ENCODE data around the gene BROX. TPM values are rescaled to one million over a fixed set of nuclear protein-coding genes. Genes with fewer than 3 reads are reported as not detected.
"Not testable (repeated sequence)": the region's sequence is repeated elsewhere in the genome, so short reads cannot be mapped to it uniquely, and the experiment has no call there.

BROX gene
- total RNA-seq, 1 donor from 2014 or later, result 21.9 TPM

DNA sequence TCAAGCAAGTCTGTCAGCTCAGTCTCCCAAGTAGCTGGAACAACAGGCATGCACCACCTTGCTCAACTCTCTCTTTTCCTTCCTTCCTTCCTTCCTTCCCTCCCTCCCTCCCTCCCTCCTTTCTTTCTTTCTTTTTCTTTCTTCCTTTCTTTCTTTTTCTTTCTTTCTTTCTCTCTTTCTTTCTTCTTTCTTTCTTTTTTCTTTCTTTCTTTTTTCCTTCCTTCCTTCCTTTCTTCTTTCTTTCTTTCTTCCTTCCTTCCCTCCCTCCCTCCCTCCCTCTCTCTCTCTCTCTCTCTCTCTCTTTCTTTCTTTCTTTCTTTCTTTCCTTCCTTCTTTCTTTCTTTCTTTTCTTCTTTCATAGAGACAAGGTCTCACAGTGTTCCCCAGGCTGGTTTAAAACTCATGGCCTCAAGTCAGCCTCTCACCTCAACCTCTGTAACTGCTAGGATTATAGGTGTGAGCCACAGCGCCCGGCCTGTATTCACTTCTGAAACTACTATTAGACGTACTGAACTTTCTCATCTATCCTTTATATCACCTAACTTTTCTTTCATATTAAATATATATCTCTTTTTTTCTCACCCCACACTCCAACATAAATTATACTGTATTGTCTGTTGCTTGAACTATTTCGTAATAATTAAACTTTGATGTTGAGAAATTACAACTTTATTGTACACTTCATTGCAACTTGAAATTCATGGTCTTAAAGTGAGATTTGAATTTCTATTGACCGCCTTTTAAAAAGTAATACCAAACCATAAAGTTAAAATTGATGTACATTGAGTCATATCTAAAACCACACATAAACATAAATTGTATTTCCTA, 29.5 kb downstream of the BROX start:
- not testable (repeated sequence) for H3K4me1 ChIP-seq (ENCODE audit: control insufficient read depth in 3 of 3, insufficient read depth in 3 of 3, low read length in 3 of 3); H3K36me3 ChIP-seq (ENCODE audit: control insufficient read depth in 3 of 3, insufficient read depth in 3 of 3, low read length in 3 of 3); H3K27ac ChIP-seq (ENCODE audit: low read depth, low read length)

DNA sequence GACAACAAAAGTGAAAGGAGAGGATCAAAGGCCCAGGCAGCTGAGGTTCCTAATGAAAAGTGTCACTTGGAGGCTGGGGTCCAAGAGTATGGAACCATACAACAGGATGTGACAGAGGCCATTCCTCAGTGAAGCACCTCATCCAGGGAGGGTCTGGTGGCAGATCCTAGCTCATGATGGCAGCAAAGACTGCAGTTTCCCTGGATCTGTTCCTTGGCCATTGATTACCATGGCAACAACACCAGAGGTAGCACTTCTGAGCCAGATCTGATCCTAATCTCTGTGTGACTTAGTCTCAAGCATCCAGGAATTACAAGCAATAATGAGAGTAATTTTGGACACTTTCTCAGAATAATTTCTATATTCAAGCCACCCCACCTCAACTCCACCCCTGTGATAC, 37.6 kb downstream of the BROX start:
- Histone ChIP-seq H3K9ac (ENCODE audit: low read depth in 1 of 3, low read length in 3 of 3) (no peak overlapping the region), H3K9me3 (ENCODE audit: control insufficient read depth in 3 of 3, low read length in 3 of 3) (no peaks in the 10 kb centered on the region), H3K36me3 (ENCODE audit: control insufficient read depth in 3 of 3, insufficient read depth in 3 of 3, low read length in 3 of 3) (no peaks in the 10 kb centered on the region), H3K27ac (ENCODE audit: low read depth, low read length) (no peak overlapping the region), H3K4me3 (ENCODE audit: low read length in 3 of 3) (no peak overlapping the region), H3K27me3 (ENCODE audit: control insufficient read depth in 3 of 3, insufficient read depth in 3 of 3, low read length in 3 of 3) (no peaks in the 10 kb centered on the region), H3K4me1 (ENCODE audit: control insufficient read depth in 3 of 3, insufficient read depth in 3 of 3, low read length in 3 of 3) (no peaks in the 10 kb centered on the region)

More for the DNA sequence above, 29.5 kb downstream of the BROX start:
- H3K4me3 ChIP-seq (ENCODE audit: low read length in 3 of 3); H3K9me3 ChIP-seq (ENCODE audit: control insufficient read depth in 3 of 3, low read length in 3 of 3); H3K27me3 ChIP-seq (ENCODE audit: control insufficient read depth in 3 of 3, insufficient read depth in 3 of 3, low read length in 3 of 3); H3K9ac ChIP-seq (ENCODE audit: low read depth in 1 of 3, low read length in 3 of 3): not testable (repeated sequence)

DNA sequence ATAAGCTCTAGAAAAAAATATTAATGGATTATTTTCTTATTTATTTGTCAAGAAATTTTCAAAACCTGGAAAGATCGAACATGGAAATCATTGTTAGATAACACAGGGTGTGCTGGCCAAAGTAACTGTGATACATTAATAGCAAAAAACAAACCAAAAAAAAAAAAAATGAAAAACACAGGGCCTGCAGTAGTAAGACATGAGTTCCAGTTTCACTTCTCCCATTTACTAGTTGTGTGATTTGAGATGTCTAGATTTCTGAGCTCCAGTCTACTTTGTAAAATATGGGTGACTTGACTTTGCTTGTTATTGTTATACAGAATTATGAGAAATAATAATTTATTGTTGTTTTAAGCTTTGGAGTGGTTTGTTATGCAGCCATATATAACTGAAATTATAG, 38.3 kb downstream of the BROX start:
- Histone ChIP-seq H3K27ac (ENCODE audit: low read depth, low read length) (no peak overlapping the region), H3K36me3 (ENCODE audit: control insufficient read depth in 3 of 3, insufficient read depth in 3 of 3, low read length in 3 of 3) (no peaks in the 10 kb centered on the region), H3K9me3 (ENCODE audit: control insufficient read depth in 3 of 3, low read length in 3 of 3) (no peaks in the 10 kb centered on the region), H3K4me1 (ENCODE audit: control insufficient read depth in 3 of 3, insufficient read depth in 3 of 3, low read length in 3 of 3) (no peaks in the 10 kb centered on the region), H3K27me3 (ENCODE audit: control insufficient read depth in 3 of 3, insufficient read depth in 3 of 3, low read length in 3 of 3) (no peaks in the 10 kb centered on the region), H3K9ac (ENCODE audit: low read depth in 1 of 3, low read length in 3 of 3) (no peak overlapping the region), H3K4me3 (ENCODE audit: low read length in 3 of 3) (no peak overlapping the region)

DNA sequence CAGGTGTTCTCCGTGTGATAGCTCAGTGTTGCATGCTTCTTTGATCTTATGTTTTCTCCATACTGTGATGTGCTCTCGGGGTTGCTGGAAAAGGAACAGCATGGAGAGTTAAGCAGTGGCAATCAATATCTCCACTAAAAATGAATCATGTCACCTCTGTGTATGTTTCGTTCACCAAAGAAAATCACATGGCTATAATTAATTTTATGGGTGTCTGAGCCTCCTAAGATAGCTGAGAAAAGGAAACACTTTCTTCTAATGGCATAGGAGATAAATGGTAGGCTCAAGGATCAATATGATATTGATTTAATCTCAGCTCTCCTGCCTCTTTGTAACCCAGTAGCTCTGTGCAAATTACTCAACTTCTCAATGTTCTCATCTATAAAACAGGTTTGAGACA, 38.9 kb downstream of the BROX start:
- Histone ChIP-seq H3K27me3 (ENCODE audit: control insufficient read depth in 3 of 3, insufficient read depth in 3 of 3, low read length in 3 of 3) (no peaks in the 10 kb centered on the region), H3K9me3 (ENCODE audit: control insufficient read depth in 3 of 3, low read length in 3 of 3) (no peaks in the 10 kb centered on the region), H3K4me1 (ENCODE audit: control insufficient read depth in 3 of 3, insufficient read depth in 3 of 3, low read length in 3 of 3) (no peaks in the 10 kb centered on the region), H3K9ac (ENCODE audit: low read depth in 1 of 3, low read length in 3 of 3) (no peak overlapping the region), H3K27ac (ENCODE audit: low read depth, low read length) (no peak overlapping the region), H3K36me3 (ENCODE audit: control insufficient read depth in 3 of 3, insufficient read depth in 3 of 3, low read length in 3 of 3) (no peaks in the 10 kb centered on the region), H3K4me3 (ENCODE audit: low read length in 3 of 3) (no peak overlapping the region)

DNA sequence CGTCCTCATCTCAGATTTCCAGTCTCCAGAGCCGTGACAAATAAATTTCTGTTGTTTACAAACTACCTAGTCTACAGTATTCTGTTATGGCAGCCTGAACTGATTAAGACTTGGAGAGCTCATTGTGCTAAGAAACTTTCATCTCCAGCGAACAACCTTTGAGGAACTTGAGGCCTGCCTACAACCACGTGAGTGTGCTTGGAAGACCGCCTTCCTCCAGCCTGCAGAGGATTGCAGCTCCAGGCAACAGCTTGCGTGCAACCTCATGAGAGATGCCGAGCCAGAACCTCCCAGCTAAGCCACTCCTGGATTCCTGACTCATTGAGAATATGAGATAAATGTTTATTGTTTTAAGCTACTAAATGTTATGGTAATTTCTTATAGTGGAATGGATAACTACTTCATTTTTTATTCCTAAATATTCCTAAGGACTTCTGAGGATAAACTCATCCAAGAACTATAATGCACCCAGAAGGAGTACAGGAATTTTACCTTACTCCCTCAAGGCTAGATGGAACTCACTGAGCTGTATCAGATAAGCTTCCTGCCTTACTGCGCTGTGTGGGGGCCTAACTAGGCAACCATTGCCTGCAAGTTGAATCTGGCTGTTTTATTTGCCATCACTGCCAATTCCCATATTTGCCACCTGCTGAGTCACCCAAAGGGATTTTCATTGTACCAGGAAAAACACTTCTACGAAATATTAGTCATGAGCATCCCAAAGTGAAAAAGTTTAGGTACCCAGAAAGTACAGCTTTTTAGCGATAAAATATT, 42.2 kb downstream of the BROX start:
- Histone ChIP-seq H3K27ac (ENCODE audit: low read depth, low read length) (no peak overlapping the region), H3K4me3 (ENCODE audit: low read length in 3 of 3) (no peak overlapping the region)

DNA sequence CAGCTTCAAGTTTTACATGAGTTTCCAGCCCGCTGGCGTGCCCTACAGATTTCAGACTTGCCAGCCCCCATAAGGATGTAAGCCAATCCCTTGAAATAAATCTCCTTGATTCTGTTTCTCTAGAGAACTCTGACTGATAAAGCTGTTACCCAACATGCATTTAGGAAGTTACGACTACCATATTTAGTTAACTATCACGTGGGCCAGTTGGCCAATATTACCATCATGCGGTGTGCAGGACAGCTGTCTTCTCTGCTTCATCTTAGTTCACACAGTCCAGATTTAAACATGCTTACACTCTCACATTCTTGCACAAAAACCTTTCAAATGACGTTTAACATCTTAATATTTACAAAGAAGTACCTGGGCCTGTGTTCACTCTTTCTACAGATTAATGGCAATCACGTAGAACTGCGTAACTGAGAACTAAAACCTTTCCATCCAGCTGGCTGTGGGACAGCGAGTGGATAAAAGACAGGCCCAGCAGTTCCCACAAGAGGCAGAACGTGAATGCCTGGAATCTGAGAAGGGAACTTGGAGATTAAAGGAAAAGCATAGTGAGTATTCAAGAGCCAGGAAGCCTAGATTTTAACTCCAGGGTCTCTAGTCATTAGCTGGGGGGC, 45.4 kb downstream of the BROX start:
- Histone ChIP-seq H3K4me1 (ENCODE audit: control insufficient read depth in 3 of 3, insufficient read depth in 3 of 3, low read length in 3 of 3) (peaks cover 0 to 4% (median 0%) of the 10 kb centered on the region in 3 donors), H3K9ac (ENCODE audit: low read depth in 1 of 3, low read length in 3 of 3) (no peak overlapping the region), H3K27ac (ENCODE audit: low read depth, low read length) (no peak overlapping the region), H3K4me3 (ENCODE audit: low read length in 3 of 3) (no peak overlapping the region), H3K27me3 (ENCODE audit: control insufficient read depth in 3 of 3, insufficient read depth in 3 of 3, low read length in 3 of 3) (no peaks in the 10 kb centered on the region), H3K36me3 (ENCODE audit: control insufficient read depth in 3 of 3, insufficient read depth in 3 of 3, low read length in 3 of 3) (no peaks in the 10 kb centered on the region), H3K9me3 (ENCODE audit: control insufficient read depth in 3 of 3, low read length in 3 of 3) (no peaks in the 10 kb centered on the region)

More for the DNA sequence above, 42.2 kb downstream of the BROX start:
- peaks cover 0 to 4% (median 0%) of the 10 kb centered on the region in 3 donors for H3K4me1 ChIP-seq (ENCODE audit: control insufficient read depth in 3 of 3, insufficient read depth in 3 of 3, low read length in 3 of 3)
- H3K9me3 ChIP-seq (ENCODE audit: control insufficient read depth in 3 of 3, low read length in 3 of 3), result no peaks in the 10 kb centered on the region
- H3K36me3 ChIP-seq (ENCODE audit: control insufficient read depth in 3 of 3, insufficient read depth in 3 of 3, low read length in 3 of 3), result no peaks in the 10 kb centered on the region
- H3K9ac ChIP-seq (ENCODE audit: low read depth in 1 of 3, low read length in 3 of 3), result no peak overlapping the region
- no peaks in the 10 kb centered on the region for H3K27me3 ChIP-seq (ENCODE audit: control insufficient read depth in 3 of 3, insufficient read depth in 3 of 3, low read length in 3 of 3)

DNA sequence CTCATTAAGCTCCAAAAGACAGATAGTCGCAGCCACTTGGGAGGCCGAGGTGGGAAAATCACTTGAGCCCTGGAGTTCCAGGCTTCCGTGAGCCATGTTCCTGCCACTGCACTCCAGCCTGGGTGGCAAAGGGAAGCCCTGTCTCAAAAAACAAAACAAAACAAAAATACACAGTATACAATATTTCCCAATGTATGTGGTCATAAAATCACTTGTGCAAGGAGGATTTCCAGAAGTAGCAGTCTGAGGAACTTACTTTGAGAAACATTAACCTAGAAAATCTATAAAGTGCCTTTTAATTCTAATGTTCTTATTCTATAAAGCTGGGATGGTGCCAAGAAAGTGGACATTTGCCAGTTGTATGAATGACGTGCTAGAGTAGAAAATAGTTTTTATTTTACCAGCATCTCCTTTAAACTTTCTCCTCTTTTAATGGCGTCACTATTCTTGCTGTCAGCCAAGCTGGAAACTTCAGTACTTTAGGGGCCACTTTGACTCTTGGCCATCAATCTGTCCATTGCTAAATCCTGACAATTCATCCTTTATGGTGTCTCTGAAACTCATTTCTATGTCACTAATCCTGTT, 47.2 kb downstream of the BROX start:
- Histone ChIP-seq H3K27ac (ENCODE audit: low read depth, low read length) (no peak overlapping the region), H3K4me1 (ENCODE audit: control insufficient read depth in 3 of 3, insufficient read depth in 3 of 3, low read length in 3 of 3) (peaks cover 0 to 4% (median 0%) of the 10 kb centered on the region in 3 donors), H3K36me3 (ENCODE audit: control insufficient read depth in 3 of 3, insufficient read depth in 3 of 3, low read length in 3 of 3) (no peaks in the 10 kb centered on the region), H3K4me3 (ENCODE audit: low read length in 3 of 3) (no peak overlapping the region), H3K27me3 (ENCODE audit: control insufficient read depth in 3 of 3, insufficient read depth in 3 of 3, low read length in 3 of 3) (no peaks in the 10 kb centered on the region), H3K9ac (ENCODE audit: low read depth in 1 of 3, low read length in 3 of 3) (no peak overlapping the region), H3K9me3 (ENCODE audit: control insufficient read depth in 3 of 3, low read length in 3 of 3) (no peaks in the 10 kb centered on the region)

DNA sequence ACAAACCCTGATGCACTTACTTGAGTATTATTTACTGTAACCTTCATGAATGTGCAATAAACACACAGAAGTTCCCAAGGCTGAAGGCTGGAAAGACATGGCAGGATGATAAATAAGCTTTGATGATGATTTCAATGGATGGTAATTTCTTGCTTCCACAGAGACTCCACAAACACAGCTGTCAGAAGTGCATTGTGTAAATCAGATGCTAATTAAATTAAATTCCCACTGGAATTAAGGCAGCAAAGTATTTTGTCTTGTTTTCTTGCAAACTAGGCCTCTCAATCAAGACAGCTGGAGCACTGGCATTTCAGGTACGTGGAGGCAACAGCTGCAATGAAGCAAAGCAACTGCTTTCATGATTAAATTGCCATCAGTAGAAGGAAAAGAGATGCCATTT, 48.7 kb downstream of the BROX start:
- H3K27ac ChIP-seq (ENCODE audit: low read depth, low read length), result no peak overlapping the region
- H3K27me3 ChIP-seq (ENCODE audit: control insufficient read depth in 3 of 3, insufficient read depth in 3 of 3, low read length in 3 of 3), result no peaks in the 10 kb centered on the region
- no peaks in the 10 kb centered on the region for H3K36me3 ChIP-seq (ENCODE audit: control insufficient read depth in 3 of 3, insufficient read depth in 3 of 3, low read length in 3 of 3)
- H3K4me1 ChIP-seq (ENCODE audit: control insufficient read depth in 3 of 3, insufficient read depth in 3 of 3, low read length in 3 of 3), result peaks cover 0 to 4% (median 0%) of the 10 kb centered on the region in 3 donors
- H3K9ac ChIP-seq (ENCODE audit: low read depth in 1 of 3, low read length in 3 of 3), result no peak overlapping the region
- H3K9me3 ChIP-seq (ENCODE audit: control insufficient read depth in 3 of 3, low read length in 3 of 3), result no peaks in the 10 kb centered on the region
- no peak overlapping the region for H3K4me3 ChIP-seq (ENCODE audit: low read length in 3 of 3)

DNA sequence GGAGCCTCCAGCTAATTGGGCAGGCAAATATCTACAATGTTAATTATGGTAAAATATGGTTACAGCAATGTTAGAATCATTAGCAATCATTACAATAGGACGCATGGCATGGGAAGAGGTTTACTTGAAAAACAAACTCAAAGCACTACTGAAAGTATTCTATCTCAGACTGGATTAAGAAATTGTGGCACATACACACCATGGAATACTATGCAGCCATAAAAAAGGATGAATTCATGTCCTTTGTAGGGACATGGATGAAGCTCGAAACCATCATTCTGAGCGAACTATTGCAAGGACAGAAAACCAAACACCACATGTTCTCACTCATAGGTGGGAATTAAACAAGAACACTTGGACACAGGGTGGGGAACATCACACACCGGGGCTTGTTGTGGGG, 49.8 kb downstream of the BROX start:
- not testable (repeated sequence) for H3K4me1 ChIP-seq (ENCODE audit: control insufficient read depth in 3 of 3, insufficient read depth in 3 of 3, low read length in 3 of 3); H3K9ac ChIP-seq (ENCODE audit: low read depth in 1 of 3, low read length in 3 of 3); H3K27ac ChIP-seq (ENCODE audit: low read depth, low read length); H3K9me3 ChIP-seq (ENCODE audit: control insufficient read depth in 3 of 3, low read length in 3 of 3); H3K4me3 ChIP-seq (ENCODE audit: low read length in 3 of 3); H3K36me3 ChIP-seq (ENCODE audit: control insufficient read depth in 3 of 3, insufficient read depth in 3 of 3, low read length in 3 of 3); H3K27me3 ChIP-seq (ENCODE audit: control insufficient read depth in 3 of 3, insufficient read depth in 3 of 3, low read length in 3 of 3)
